Dermis blood vessel endothelial cell (primary cell): Measurements from ENCODE around the gene ARL8A. TPM values are rescaled to one million over a fixed set of nuclear protein-coding genes. Genes with fewer than 3 reads are reported as not detected.
A peak's percentile ranks its signal among the peaks of the same experiment; 100 is the strongest.
"Not testable (repeated sequence)": the region's sequence is repeated elsewhere in the genome, so short reads cannot be mapped to it uniquely, and the experiment has no call there.

Experiments
- DNase-seq: peaks from one replicate; pipeline ENCODE4 v3.0.0; 2010
- total RNA-seq: library from RNA; depleted of rRNA; stranded (reverse); fragments of >200 nt; gene quantifications from 2 replicates; pipeline ENCODE4 v1.2.3, GENCODE V29; 2014

The ARL8A gene
- total RNA-seq, 1 donor from 2014 or later = 40.5 TPM

GRCh38 chr1:202156590-202156989 lies 12.1 kb upstream of the ARL8A start:
- no peak for DNase-seq

- peak; percentile 71 for DNase-seq
These were observed 11.0 kb upstream of the ARL8A start for GRCh38 chr1:202155478-202156021.

- DNase-seq = peak; percentile 75
These were observed 10.4 kb upstream of the ARL8A start for GRCh38 chr1:202154766-202155477.

DNA sequence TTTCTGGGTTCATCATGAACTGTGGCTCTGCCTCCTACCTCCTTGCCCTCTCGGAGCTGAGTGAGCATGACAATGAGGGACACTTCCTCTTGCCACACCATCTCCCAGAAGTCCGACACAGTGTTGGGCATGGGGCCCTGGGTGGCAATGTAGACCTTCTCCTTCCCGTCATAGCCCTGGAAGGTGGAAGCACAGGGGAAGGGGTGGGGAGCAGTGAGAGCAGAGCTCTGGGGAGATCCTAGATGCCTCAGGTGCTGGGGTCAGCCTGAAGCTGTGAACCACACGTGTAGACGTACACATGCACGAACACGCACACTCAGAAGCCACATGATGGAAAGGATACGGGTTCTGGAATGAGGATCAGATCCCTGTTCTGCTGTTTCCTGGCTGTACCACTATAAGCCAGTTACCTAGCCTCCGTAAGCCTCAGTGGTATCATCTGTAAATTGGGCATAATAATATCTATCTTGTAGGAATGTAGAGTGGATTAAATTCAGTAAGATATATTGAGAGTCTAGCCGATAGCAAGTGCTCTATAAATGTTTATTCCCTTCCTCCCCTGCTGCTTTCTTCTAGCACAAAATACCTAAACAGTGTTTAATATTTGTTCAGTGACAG lies 9.7 kb upstream of the ARL8A start:
- DNase-seq = no peak

DNA sequence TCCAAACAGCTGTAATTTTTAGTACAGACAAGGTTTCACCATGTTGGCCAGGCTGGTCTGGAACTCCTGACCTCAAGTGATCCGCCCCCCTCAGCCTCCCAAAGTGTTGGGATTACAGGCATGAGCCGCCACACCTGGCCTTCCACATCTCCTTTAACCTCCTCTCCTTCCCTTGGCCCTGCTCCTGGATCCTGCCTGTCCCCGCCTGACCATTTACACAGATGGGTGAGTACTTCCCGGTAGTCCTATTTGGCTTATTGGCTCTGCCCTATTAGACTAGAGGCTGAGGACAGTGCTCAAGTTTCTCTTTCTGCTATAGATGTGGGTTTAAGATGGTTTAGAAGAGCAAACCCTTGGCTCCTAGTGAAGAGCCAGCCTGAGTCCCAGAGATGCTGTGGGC lies 8.7 kb upstream of the ARL8A start:
- DNase-seq = no peak

- DNase-seq = no peak
These were observed 7.9 kb upstream of the ARL8A start for GRCh38 chr1:202152399-202152798.

GRCh38 chr1:202151045-202151444 lies 6.5 kb upstream of the ARL8A start:
- DNase-seq = no peak

DNA sequence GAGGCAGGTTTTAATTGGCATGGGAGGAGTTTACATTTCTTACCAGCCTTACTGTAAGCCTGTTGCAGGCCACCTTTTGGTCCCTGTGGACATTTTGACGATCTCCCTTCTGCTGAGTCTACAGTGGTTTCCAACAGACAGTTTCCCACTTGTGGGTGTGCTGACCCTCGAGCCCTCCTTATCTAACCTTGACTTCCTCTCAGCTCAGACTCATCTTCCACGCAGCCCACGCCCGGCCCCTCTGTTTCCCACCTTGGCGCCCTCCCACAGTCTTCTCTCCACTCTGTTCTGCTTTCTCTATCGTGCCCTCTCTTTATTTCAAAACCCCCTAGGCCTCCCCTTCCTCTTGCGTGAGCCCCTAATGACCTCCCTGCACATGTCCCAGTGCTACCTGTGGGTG lies 6.1 kb upstream of the ARL8A start:
- DNase-seq = no peak

DNA sequence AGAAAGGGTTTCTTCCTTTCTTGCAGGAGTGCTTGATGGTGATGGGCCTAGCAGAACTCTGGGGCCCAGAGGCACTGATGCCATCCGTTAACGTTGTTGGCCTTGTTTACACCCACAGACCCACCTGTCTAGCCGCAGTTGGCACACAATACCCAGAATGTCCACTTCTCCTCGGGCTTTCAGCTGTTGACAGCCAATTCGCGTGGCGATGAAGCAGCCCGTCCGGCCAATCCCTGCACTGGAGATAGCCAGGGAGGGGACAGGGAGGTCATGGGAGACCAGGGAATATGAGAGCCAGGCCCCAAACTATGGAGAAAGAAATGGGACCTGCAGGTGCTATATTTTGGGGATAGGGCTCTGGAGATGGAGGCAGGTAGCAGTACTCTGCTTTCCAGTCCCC lies 5.7 kb upstream of the ARL8A start:
- no peak for DNase-seq

DNA sequence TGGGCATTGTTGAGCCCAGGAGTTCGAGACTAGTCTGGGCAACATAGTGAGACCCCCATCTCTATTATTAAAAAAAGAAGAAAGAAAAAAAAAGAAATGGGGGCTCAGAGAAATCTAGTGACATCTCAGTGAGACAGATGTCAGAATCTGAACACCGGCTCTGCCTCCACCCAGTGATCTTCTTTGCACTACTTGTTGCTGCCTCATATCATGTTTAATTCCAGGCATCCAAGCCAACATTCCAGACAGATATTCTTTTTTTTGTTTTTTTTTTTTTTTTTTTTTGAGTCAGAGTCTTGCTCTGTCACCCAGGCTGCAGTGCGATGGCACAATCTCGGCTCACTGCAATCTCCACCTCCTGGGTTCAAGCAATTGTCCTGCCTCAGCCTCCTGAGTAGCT lies 5.0 kb upstream of the ARL8A start:
- DNase-seq = no peak

- DNase-seq = no peak
These were observed 3.9 kb upstream of the ARL8A start for GRCh38 chr1:202148391-202148790.

DNA sequence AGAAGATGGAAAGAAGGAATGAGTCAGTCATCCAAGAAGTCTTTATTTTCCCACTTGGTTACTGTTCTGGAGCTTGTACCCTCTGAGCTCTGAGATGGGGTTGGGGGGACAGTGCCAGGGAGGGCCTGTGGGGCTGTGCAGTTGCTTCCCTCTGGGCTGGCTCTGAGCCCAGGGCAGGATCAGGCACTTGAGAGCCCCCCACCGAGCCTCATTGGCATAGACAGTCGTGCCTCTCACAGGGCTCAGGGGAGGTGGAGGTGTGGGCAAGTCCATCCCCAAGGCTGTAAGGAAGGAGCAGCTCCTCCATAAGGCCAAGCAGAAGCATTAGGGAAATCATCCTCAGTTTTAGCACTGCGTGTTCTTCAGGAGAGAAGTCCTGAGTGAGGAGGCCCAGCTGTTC lies 2.5 kb upstream of the ARL8A start:
- DNase-seq = no peak

DNA sequence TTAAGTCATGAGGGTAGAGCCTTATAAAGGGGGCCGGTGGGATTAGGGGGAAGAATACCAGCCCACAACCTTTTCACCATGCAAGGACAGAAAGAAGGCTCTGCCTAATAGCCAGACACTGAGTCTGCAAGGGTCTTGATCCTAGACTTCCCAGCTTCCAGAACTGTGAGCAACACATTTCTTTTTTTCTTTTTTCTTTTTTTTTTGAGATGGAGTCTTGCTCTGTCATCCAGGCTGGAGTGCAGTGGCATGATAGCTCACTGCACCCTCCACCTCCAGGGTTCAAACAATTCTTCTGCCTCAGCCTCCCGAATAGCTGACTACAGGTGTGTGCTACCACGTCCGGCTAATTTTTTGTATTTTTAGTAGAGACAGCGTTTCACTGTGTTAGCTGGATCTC lies 1.7 kb upstream of the ARL8A start:
- no peak for DNase-seq

DNA sequence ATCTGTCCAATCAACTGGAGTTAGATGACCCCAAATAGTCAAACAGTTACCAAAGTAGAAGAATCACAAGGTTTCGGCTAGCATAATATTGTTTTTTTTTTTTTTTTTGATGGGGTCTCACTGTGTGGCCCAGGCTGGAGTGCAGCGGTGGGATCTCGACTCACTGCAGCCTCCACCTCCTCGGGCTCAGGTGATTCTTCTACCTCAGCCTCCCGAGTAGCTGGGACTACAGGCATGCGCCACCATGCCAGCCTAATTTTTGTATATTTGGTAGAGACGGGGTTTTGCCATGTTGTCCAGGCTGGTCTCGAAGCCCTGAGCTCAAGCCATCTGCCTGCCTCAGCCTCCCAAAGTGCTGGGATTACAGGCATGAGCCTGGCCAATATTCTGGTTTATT lies 1.2 kb upstream of the ARL8A start:
- not testable (repeated sequence) for DNase-seq

GRCh38 chr1:202145068-202145743 lies 669 bp upstream of the ARL8A start:
- peak; percentile 30 for DNase-seq

GRCh38 chr1:202143768-202144401 lies 652 bp downstream of the ARL8A start:
- DNase-seq = peak; percentile 44

GRCh38 chr1:202143011-202143767 lies 1.3 kb downstream of the ARL8A start:
- peak; percentile 48 for DNase-seq

- not testable (repeated sequence) for DNase-seq
These were observed 3.1 kb downstream of the ARL8A start for GRCh38 chr1:202141468-202141867.

- DNase-seq = no peak
These were observed 3.7 kb downstream of the ARL8A start for GRCh38 chr1:202140833-202141232.

DNA sequence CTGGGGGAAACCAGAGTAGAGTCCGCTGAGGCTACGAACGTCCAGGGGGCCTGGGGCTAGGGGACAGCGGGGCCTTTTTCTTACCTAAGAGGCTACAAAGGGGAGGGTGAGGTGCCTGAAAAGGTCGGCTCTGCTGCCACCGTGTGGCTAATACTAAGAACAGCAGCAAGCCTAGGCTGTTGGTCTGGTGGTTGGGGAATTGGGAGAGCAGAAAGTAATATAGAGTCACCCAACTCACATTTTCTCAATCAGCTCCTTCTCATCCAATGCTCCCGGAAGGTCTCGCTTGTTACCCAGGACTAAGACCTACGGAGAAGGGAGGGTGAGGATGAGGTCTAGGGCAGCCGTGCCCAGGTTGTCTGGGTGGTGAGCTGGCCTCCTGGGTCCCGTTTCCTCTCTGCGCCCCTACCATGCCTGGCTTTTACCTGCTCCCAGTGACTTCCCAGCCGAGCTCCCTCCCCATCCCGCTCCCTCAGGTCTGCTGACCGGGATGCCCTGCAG lies 9.3 kb downstream of the ARL8A start:
- DNase-seq = peak; percentile 79

- DNase-seq = no peak
These were observed 9.8 kb downstream of the ARL8A start for GRCh38 chr1:202134645-202135172.

DNA sequence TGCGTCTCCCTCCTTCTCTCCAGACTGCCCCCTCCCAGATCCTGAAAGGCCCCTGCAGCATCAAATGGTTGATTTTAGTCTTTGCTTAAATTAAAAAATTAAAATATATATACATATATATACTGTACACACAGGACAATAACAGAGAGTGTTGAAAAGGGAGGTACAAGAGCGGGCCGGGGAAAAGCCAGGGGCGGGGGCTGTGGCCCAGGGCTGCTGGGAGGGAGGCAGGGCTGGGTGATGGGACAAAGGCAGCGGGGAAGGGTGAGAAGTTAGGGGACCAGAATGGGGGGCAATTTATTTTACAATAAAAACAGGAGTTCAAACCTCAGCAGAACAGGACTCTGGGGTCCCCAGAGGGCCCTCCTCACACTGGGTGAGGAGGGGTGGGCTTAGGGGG lies 10.5 kb downstream of the ARL8A start:
- no peak for DNase-seq
